Measurements from ENCODE around the gene EFHB.
"Not testable (repeated sequence)": the region's sequence is repeated elsewhere in the genome, so short reads cannot be mapped to it uniquely, and the experiment has no call there.

The EFHB gene

GRCh38 chr3:19960696-19961095, 26.7 kb upstream of the EFHB start:
- Histone ChIP-seq H4K20me1 (ENCODE audit: control insufficient read depth, insufficient read depth, low read depth, low read length) (no peaks in the 10 kb centered on the region), H3K9me2 (replicated peaks; ENCODE audit: control insufficient read depth, low read length) (no peaks in the 10 kb centered on the region), H3F3A (ENCODE audit: control insufficient read depth, insufficient read depth) (peaks cover 2% of the 10 kb centered on the region; the same call in 1 of the 2 replicates), H3K79me2 (ENCODE audit: control insufficient read depth, low read length) (peaks cover 96% of the 10 kb centered on the region), H3K9me3 (ENCODE audit: control insufficient read depth, insufficient read depth, low read length) (no peaks in the 10 kb centered on the region), H3K4me3 (ENCODE audit: low read length) (no peak overlapping the region), H3K27ac (ENCODE audit: low read depth, low read length) (no peak overlapping the region), H3K36me3 (ENCODE audit: control insufficient read depth, low read length) (peaks cover 17% of the 10 kb centered on the region), H3K4me2 (ENCODE audit: low read length) (no peak overlapping the region), H3K27me3 (ENCODE audit: control insufficient read depth, low read length) (no peaks in the 10 kb centered on the region), H3K4me1 (ENCODE audit: control insufficient read depth, low read length) (no peaks in the 10 kb centered on the region)
- TF ChIP-seq EZH2phosphoT487 (IDR thresholded peaks at IDR 0.05; ENCODE audit: borderline replicate concordance, low read length) (no peak), CTCF (IDR thresholded peaks at IDR 0.05; ENCODE audit: low read depth, low read length, poor library complexity, severe bottlenecking) (no peak)

GRCh38 chr3:19959505-19959904, 25.5 kb upstream of the EFHB start:
- peaks cover 2% of the 10 kb centered on the region; the same call in 1 of the 2 replicates for H3F3A ChIP-seq (ENCODE audit: control insufficient read depth, insufficient read depth)
- TF ChIP-seq EZH2phosphoT487 (IDR thresholded peaks at IDR 0.05; ENCODE audit: borderline replicate concordance, low read length) (no peak), CTCF (IDR thresholded peaks at IDR 0.05; ENCODE audit: low read depth, low read length, poor library complexity, severe bottlenecking) (no peak)
- no peaks in the 10 kb centered on the region for H3K9me2 ChIP-seq (replicated peaks; ENCODE audit: control insufficient read depth, low read length)
- H3K27me3 ChIP-seq (ENCODE audit: control insufficient read depth, low read length): no peaks in the 10 kb centered on the region
- H3K4me1 ChIP-seq (ENCODE audit: control insufficient read depth, low read length): no peaks in the 10 kb centered on the region
- peaks cover 96% of the 10 kb centered on the region for H3K79me2 ChIP-seq (ENCODE audit: control insufficient read depth, low read length)
- no peak overlapping the region for H3K4me3 ChIP-seq (ENCODE audit: low read length)
- peaks cover 27% of the 10 kb centered on the region for H3K36me3 ChIP-seq (ENCODE audit: control insufficient read depth, low read length)
- H4K20me1 ChIP-seq (ENCODE audit: control insufficient read depth, insufficient read depth, low read depth, low read length): no peaks in the 10 kb centered on the region
- no peak overlapping the region for H3K4me2 ChIP-seq (ENCODE audit: low read length)
- no peaks in the 10 kb centered on the region for H3K9me3 ChIP-seq (ENCODE audit: control insufficient read depth, insufficient read depth, low read length)
- no peak overlapping the region for H3K27ac ChIP-seq (ENCODE audit: low read depth, low read length)

- Histone ChIP-seq H3K79me2 (ENCODE audit: control insufficient read depth, low read length) (peaks cover 96% of the 10 kb centered on the region), H3K36me3 (ENCODE audit: control insufficient read depth, low read length) (peaks cover 44% of the 10 kb centered on the region)
- H3F3A ChIP-seq (ENCODE audit: control insufficient read depth, insufficient read depth); H3K4me3 ChIP-seq (ENCODE audit: low read length); H3K27ac ChIP-seq (ENCODE audit: low read depth, low read length); H3K9me3 ChIP-seq (ENCODE audit: control insufficient read depth, insufficient read depth, low read length); H3K9me2 ChIP-seq (replicated peaks; ENCODE audit: control insufficient read depth, low read length); H4K20me1 ChIP-seq (ENCODE audit: control insufficient read depth, insufficient read depth, low read depth, low read length); H3K4me1 ChIP-seq (ENCODE audit: control insufficient read depth, low read length); H3K27me3 ChIP-seq (ENCODE audit: control insufficient read depth, low read length); H3K4me2 ChIP-seq (ENCODE audit: low read length): not testable (repeated sequence)
Measured at GRCh38 chr3:19957354-19957753, 23.3 kb upstream of the EFHB start.

GRCh38 chr3:19954676-19955075, 20.7 kb upstream of the EFHB start:
- Histone ChIP-seq H3K9me3 (ENCODE audit: control insufficient read depth, insufficient read depth, low read length) (no peaks in the 10 kb centered on the region), H3K4me3 (ENCODE audit: low read length) (no peak overlapping the region), H4K20me1 (ENCODE audit: control insufficient read depth, insufficient read depth, low read depth, low read length) (no peaks in the 10 kb centered on the region), H3K36me3 (ENCODE audit: control insufficient read depth, low read length) (peaks cover 60% of the 10 kb centered on the region), H3K4me1 (ENCODE audit: control insufficient read depth, low read length) (no peaks in the 10 kb centered on the region; the same call in 1 of the 2 replicates), H3K27me3 (ENCODE audit: control insufficient read depth, low read length) (no peaks in the 10 kb centered on the region), H3K9me2 (replicated peaks; ENCODE audit: control insufficient read depth, low read length) (no peaks in the 10 kb centered on the region), H3K27ac (ENCODE audit: low read depth, low read length) (no peak overlapping the region), H3K4me2 (ENCODE audit: low read length) (no peak overlapping the region), H3F3A (ENCODE audit: control insufficient read depth, insufficient read depth) (peaks cover 2% of the 10 kb centered on the region; the same call in 1 of the 2 replicates), H3K79me2 (ENCODE audit: control insufficient read depth, low read length) (peaks cover 97% of the 10 kb centered on the region)
- TF ChIP-seq CTCF (IDR thresholded peaks at IDR 0.05; ENCODE audit: low read depth, low read length, poor library complexity, severe bottlenecking) (no peak), EZH2phosphoT487 (IDR thresholded peaks at IDR 0.05; ENCODE audit: borderline replicate concordance, low read length) (no peak)
